Activated T-helper 1 cell treated with anti-CD3 and anti-CD28 coated beads, Interleukin-12 subunit alpha, Interleukin-12 subunit beta, Interleukin-2, Interleukin-4 antibody, amounts not matched to agents 30 ng/mL and 10 ng/mL and 1 ng/mL, durations not matched to agents 14 hours and 24 hours and 36 hours (primary cell): ENCODE data around the gene SLC16A14. TPM values are rescaled to one million over a fixed set of nuclear protein-coding genes. Genes with fewer than 3 reads are reported as not detected.
"Not testable (repeated sequence)": the region's sequence is repeated elsewhere in the genome, so short reads cannot be mapped to it uniquely, and the experiment has no call there.

Source experiments
- DNase-seq: peaks from one replicate; pipeline ENCODE4 v3.0.0; 2021; ENCODE audit warnings: low spot score
- H3K27ac Mint-ChIP-seq: one replicate; pipeline ENCODE4 v1.8.0; 2021; ENCODE audit warnings: mild to moderate bottlenecking, mixed read lengths
- H3K27me3 Mint-ChIP-seq: one replicate; pipeline ENCODE4 v1.8.0; 2022; ENCODE audit warnings: mild to moderate bottlenecking, moderate library complexity, mixed read lengths; ENCODE audit not compliant: insufficient read depth
- H3K36me3 Mint-ChIP-seq: one replicate; pipeline ENCODE4 v1.8.0; 2021; ENCODE audit warnings: low read depth, mixed read lengths
- H3K4me1 Mint-ChIP-seq: one replicate; pipeline ENCODE4 v1.8.0; 2021; ENCODE audit warnings: low read depth, mixed read lengths
- H3K4me3 Mint-ChIP-seq: one replicate; pipeline ENCODE4 v1.8.0; 2021; ENCODE audit warnings: mild to moderate bottlenecking, moderate library complexity, mixed read lengths
- H3K9me3 Mint-ChIP-seq: one replicate; pipeline ENCODE4 v1.8.0; 2021; ENCODE audit warnings: mixed read lengths
- intact Hi-C: fragments of 100-400 bp; cut with micrococcal nuclease; formaldehyde crosslinking; loops from one replicate; pipeline ENCODE4 v1.15.1; 2024
- total RNA-seq: library from RNA; stranded (reverse); gene quantifications from 2 replicates; pipeline ENCODE4 v1.2.3, GENCODE V29; 2022

SLC16A14 gene
- total RNA-seq, result 3.1 and 3.3 TPM in 2 replicates

GRCh38 chr2:230068651-230069055 is at the start of gene SLC16A14:
TSS of gene SLC16A14 (minus strand) at chr2:230068924. CDS start at chr2:230059352, 9,572 bp downstream.
- Mint-ChIP-seq H3K27me3 (peaks cover 23% of the 10 kb centered on the region), H3K27ac (peak within 1 kb of the TSS; percentile 80), H3K9me3 (no peaks in the 10 kb centered on the region), H3K4me1 (peaks cover 22% of the 10 kb centered on the region), H3K4me3 (peak within 1 kb of the TSS; percentile 88), H3K36me3 (no peaks in the 10 kb centered on the region)
- intact Hi-C loops, result loop anchor here (1.0 to 10.0 kb wide), 9 partner anchors 14 to 644 kb away; partner anchors contain the start of genes CAB39, FBXO36, SP140 and TRIP12
- DNase-seq, result peak; percentile 4

- DNase-seq, result no peak
Measured at GRCh38 chr2:230106771-230107170, 38.0 kb upstream of the SLC16A14 start.

GRCh38 chr2:230101967-230102366 is 33.2 kb upstream of the SLC16A14 start:
- DNase-seq, H3K36me3 Mint-ChIP-seq, H3K4me3 Mint-ChIP-seq, intact Hi-C loops, H3K4me1 Mint-ChIP-seq, H3K27ac Mint-ChIP-seq: not testable (repeated sequence)
- peaks cover 33% of the 10 kb centered on the region for H3K9me3 Mint-ChIP-seq
- peaks cover 34% of the 10 kb centered on the region for H3K27me3 Mint-ChIP-seq

More at GRCh38 chr2:230106771-230107170, 38.0 kb upstream of the SLC16A14 start:
- Mint-ChIP-seq H3K9me3 (peaks cover 28% of the 10 kb centered on the region), H3K27ac (no peak overlapping the region), H3K27me3 (peaks cover 17% of the 10 kb centered on the region), H3K4me3 (no peak overlapping the region), H3K36me3 (no peaks in the 10 kb centered on the region), H3K4me1 (no peaks in the 10 kb centered on the region)
- intact Hi-C loops, result no loop called here

GRCh38 chr2:230097841-230098240 is 29.1 kb upstream of the SLC16A14 start:
- Mint-ChIP-seq H3K36me3 (peaks cover 1% of the 10 kb centered on the region), H3K4me3 (no peak overlapping the region), H3K27me3 (peaks cover 34% of the 10 kb centered on the region), H3K4me1 (no peaks in the 10 kb centered on the region), H3K9me3 (peaks cover 27% of the 10 kb centered on the region), H3K27ac (no peak overlapping the region)
- DNase-seq, result no peak
- intact Hi-C loops, result no loop called here

GRCh38 chr2:230097424-230097823 is 28.7 kb upstream of the SLC16A14 start:
- Mint-ChIP-seq H3K27me3 (peaks cover 35% of the 10 kb centered on the region), H3K4me3 (no peak overlapping the region), H3K27ac (no peak overlapping the region), H3K9me3 (peaks cover 24% of the 10 kb centered on the region), H3K4me1 (no peaks in the 10 kb centered on the region), H3K36me3 (peaks cover 1% of the 10 kb centered on the region)
- DNase-seq, result no peak
- intact Hi-C loops, result no loop called here

- Mint-ChIP-seq H3K9me3 (peaks cover 14% of the 10 kb centered on the region), H3K4me3 (no peak overlapping the region), H3K36me3 (no peaks in the 10 kb centered on the region), H3K4me1 (no peaks in the 10 kb centered on the region), H3K27me3 (peaks cover 16% of the 10 kb centered on the region), H3K27ac (no peak overlapping the region)
- intact Hi-C loops, result no loop called here
- DNase-seq, result no peak
Measured at GRCh38 chr2:230090967-230091366, 22.2 kb upstream of the SLC16A14 start.

GRCh38 chr2:230085201-230085600 is 16.5 kb upstream of the SLC16A14 start:
- no peak overlapping the region for H3K27ac Mint-ChIP-seq
- H3K36me3 Mint-ChIP-seq, result no peaks in the 10 kb centered on the region
- DNase-seq, result no peak
- H3K4me3 Mint-ChIP-seq, result no peak overlapping the region
- no peaks in the 10 kb centered on the region for H3K4me1 Mint-ChIP-seq
- intact Hi-C loops, result no loop called here
- H3K27me3 Mint-ChIP-seq, result peaks cover 6% of the 10 kb centered on the region
- H3K9me3 Mint-ChIP-seq, result no peaks in the 10 kb centered on the region

- Mint-ChIP-seq H3K27me3 (peaks cover 10% of the 10 kb centered on the region), H3K4me1 (no peaks in the 10 kb centered on the region), H3K27ac (no peak overlapping the region), H3K36me3 (no peaks in the 10 kb centered on the region), H3K9me3 (no peaks in the 10 kb centered on the region), H3K4me3 (no peak overlapping the region)
- DNase-seq, result no peak
- intact Hi-C loops, result no loop called here
Measured at GRCh38 chr2:230077851-230078547, 9.3 kb upstream of the SLC16A14 start.

GRCh38 chr2:230076819-230077218 is 8.1 kb upstream of the SLC16A14 start:
- no peak overlapping the region for H3K27ac Mint-ChIP-seq
- H3K27me3 Mint-ChIP-seq, result peaks cover 10% of the 10 kb centered on the region
- H3K36me3 Mint-ChIP-seq, result no peaks in the 10 kb centered on the region
- H3K4me1 Mint-ChIP-seq, result no peaks in the 10 kb centered on the region
- no peaks in the 10 kb centered on the region for H3K9me3 Mint-ChIP-seq
- intact Hi-C loops, result no loop called here
- DNase-seq, result no peak
- no peak overlapping the region for H3K4me3 Mint-ChIP-seq

- no peak overlapping the region for H3K27ac Mint-ChIP-seq
- intact Hi-C loops, result no loop called here
- H3K36me3 Mint-ChIP-seq, result no peaks in the 10 kb centered on the region
- H3K27me3 Mint-ChIP-seq, result peaks cover 8% of the 10 kb centered on the region
- no peaks in the 10 kb centered on the region for H3K4me1 Mint-ChIP-seq
- H3K9me3 Mint-ChIP-seq, result no peaks in the 10 kb centered on the region
- H3K4me3 Mint-ChIP-seq, result no peak overlapping the region
- no peak for DNase-seq
Measured at GRCh38 chr2:230075988-230076631, 7.4 kb upstream of the SLC16A14 start.

- no peak for DNase-seq
- H3K27ac Mint-ChIP-seq, result no peak overlapping the region
- H3K36me3 Mint-ChIP-seq, result no peaks in the 10 kb centered on the region
- no peaks in the 10 kb centered on the region for H3K9me3 Mint-ChIP-seq
- intact Hi-C loops, result no loop called here
- H3K27me3 Mint-ChIP-seq, result peaks cover 24% of the 10 kb centered on the region
- no peak overlapping the region for H3K4me3 Mint-ChIP-seq
- peaks cover 22% of the 10 kb centered on the region for H3K4me1 Mint-ChIP-seq
Measured at GRCh38 chr2:230071421-230071820, 2.7 kb upstream of the SLC16A14 start.

- peaks cover 22% of the 10 kb centered on the region for H3K4me1 Mint-ChIP-seq
- no peak for DNase-seq
- no peaks in the 10 kb centered on the region for H3K36me3 Mint-ChIP-seq
- peaks cover 24% of the 10 kb centered on the region for H3K27me3 Mint-ChIP-seq
- peak overlapping the region; percentile 57 for H3K27ac Mint-ChIP-seq
- H3K9me3 Mint-ChIP-seq, result no peaks in the 10 kb centered on the region
- intact Hi-C loops, result loop anchor here (2.0 to 10.0 kb wide), 8 partner anchors 15 to 643 kb away; partner anchors contain the start of genes CAB39, FBXO36, SP140 and TRIP12
- peak overlapping the region; percentile 67 for H3K4me3 Mint-ChIP-seq
Measured at GRCh38 chr2:230069402-230069801, 678 bp upstream of the SLC16A14 start.

- DNase-seq, result peak; percentile 22
Measured at GRCh38 chr2:230068016-230068650, 591 bp downstream of the SLC16A14 start.

More at GRCh38 chr2:230068016-230068650, 591 bp downstream of the SLC16A14 start:
- H3K4me1 Mint-ChIP-seq, result peaks cover 22% of the 10 kb centered on the region
- peaks cover 21% of the 10 kb centered on the region for H3K27me3 Mint-ChIP-seq
- H3K4me3 Mint-ChIP-seq, result peak overlapping the region; percentile 88
- H3K36me3 Mint-ChIP-seq, result no peaks in the 10 kb centered on the region
- H3K9me3 Mint-ChIP-seq, result no peaks in the 10 kb centered on the region
- no peak overlapping the region for H3K27ac Mint-ChIP-seq
- intact Hi-C loops, result loop anchor here (1.0 to 10.0 kb wide), 9 partner anchors 13 to 644 kb away; partner anchors contain the start of genes CAB39, FBXO36, SP140 and TRIP12
